ENCODE data around the gene RSPO3.

Gene RSPO3

GRCh38 chr6:127154509-127154908 lies 36.0 kb downstream of the RSPO3 start:
- no peaks in the 10 kb centered on the region for H3K4me1 ChIP-seq (ENCODE audit: control insufficient read depth, insufficient read depth, low read length)
- H3K27ac ChIP-seq (ENCODE audit: extremely low read depth, low read depth, low read length): no peak overlapping the region
- no peak overlapping the region for H3K4me3 ChIP-seq (ENCODE audit: low read depth, low read length)
- no peaks in the 10 kb centered on the region for H3K9me3 ChIP-seq (ENCODE audit: control insufficient read depth, insufficient read depth, low read depth, low read length)
- POLR2A ChIA-PET: no interaction called here
- TF ChIP-seq ZBTB1 (tag by site-specific recombination; IDR thresholded peaks at IDR 0.05): no peak
- TF ChIP-seq ZNF292 (tag by site-specific recombination; IDR thresholded peaks at IDR 0.05; ENCODE audit: borderline replicate concordance, low read depth): no peak
- TF ChIP-seq ZNF16 (tag by site-specific recombination; IDR thresholded peaks at IDR 0.05; ENCODE audit: low read depth): no peak
- no peak for TF ChIP-seq ZNF341 (tag by site-specific recombination; IDR thresholded peaks at IDR 0.05; ENCODE audit: low read depth)
- no peak for TF ChIP-seq ZBTB44 (tag by site-specific recombination; IDR thresholded peaks at IDR 0.05)
- TF ChIP-seq ZNF747 (tag by site-specific recombination; IDR thresholded peaks at IDR 0.05): no peak
- no peak for TF ChIP-seq ZNF394 (tag by site-specific recombination; IDR thresholded peaks at IDR 0.05; ENCODE audit: borderline replicate concordance)
- no peak for TF ChIP-seq ATF2 (tag by site-specific recombination; IDR thresholded peaks at IDR 0.05; ENCODE audit: low read depth)
- no peak for TF ChIP-seq ZNF239 (tag by site-specific recombination; IDR thresholded peaks at IDR 0.05)
- no peak for TF ChIP-seq ZNF571 (tag by site-specific recombination; IDR thresholded peaks at IDR 0.05)
- no peak for TF ChIP-seq ZNF132 (tag by site-specific recombination; IDR thresholded peaks at IDR 0.05; ENCODE audit: borderline replicate concordance)
- TF ChIP-seq MEIS1 (CRISPR knock-in tag; IDR thresholded peaks at IDR 0.05; ENCODE audit: borderline replicate concordance): no peak
- TF ChIP-seq ZNF692 (tag by site-specific recombination; IDR thresholded peaks at IDR 0.05): no peak
- TF ChIP-seq ZNF776 (tag by site-specific recombination; IDR thresholded peaks at IDR 0.05; ENCODE audit: borderline replicate concordance): no peak
- H3K36me3 ChIP-seq (ENCODE audit: control insufficient read depth in 2 of 2, insufficient read depth in 1 of 2, low read length in 2 of 2): no peaks in the 10 kb centered on the region
- CTCF ChIA-PET: interaction anchor here (0.8 kb wide), 1 partner anchor 34 kb away, joined by 4 read pairs; no protein-coding TSS in a partner anchor

GRCh38 chr6:127160484-127160883 lies 42.0 kb downstream of the RSPO3 start:
- no peak overlapping the region for H3K4me3 ChIP-seq (ENCODE audit: low read depth, low read length)
- no peaks in the 10 kb centered on the region for H3K4me1 ChIP-seq (ENCODE audit: control insufficient read depth, insufficient read depth, low read length)
- CTCF ChIA-PET: interaction anchor here (0.7 to 2.2 kb wide), 2 partner anchors 26 to 849 kb away, joined by 3 to 6 read pairs; no protein-coding TSS in a partner anchor
- no peak for TF ChIP-seq ZNF473 (tag by site-specific recombination; IDR thresholded peaks at IDR 0.05)
- TF ChIP-seq ZNF530 (tag by site-specific recombination; IDR thresholded peaks at IDR 0.05; ENCODE audit: low read depth): no peak
- TF ChIP-seq ZNF366 (tag by site-specific recombination; conservative IDR thresholded peaks at IDR 0.05): no peak
- TF ChIP-seq ZNF747 (tag by site-specific recombination; IDR thresholded peaks at IDR 0.05): no peak
- TF ChIP-seq ZBTB21 (tag by site-specific recombination; IDR thresholded peaks at IDR 0.05): no peak
- no peak for TF ChIP-seq ZNF701 (tag by site-specific recombination; IDR thresholded peaks at IDR 0.05)
- TF ChIP-seq ZNF416 (tag by site-specific recombination; IDR thresholded peaks at IDR 0.05): no peak
- TF ChIP-seq KLF1 (tag by site-specific recombination; IDR thresholded peaks at IDR 0.05): no peak
- TF ChIP-seq ZNF280D (tag by site-specific recombination; IDR thresholded peaks at IDR 0.05): no peak
- no peak for TF ChIP-seq MYNN (tag by site-specific recombination; IDR thresholded peaks at IDR 0.05; ENCODE audit: borderline replicate concordance)
- TF ChIP-seq MEIS1 (CRISPR knock-in tag; IDR thresholded peaks at IDR 0.05; ENCODE audit: borderline replicate concordance): no peak
- no peak for TF ChIP-seq ZNF654 (tag by site-specific recombination; IDR thresholded peaks at IDR 0.05; ENCODE audit: low read depth)
- TF ChIP-seq PBX3 (CRISPR knock-in tag; IDR thresholded peaks at IDR 0.05): no peak
- TF ChIP-seq ZNF221 (tag by site-specific recombination; IDR thresholded peaks at IDR 0.05; ENCODE audit: borderline replicate concordance): no peak
- POLR2A ChIA-PET: no interaction called here
- H3K36me3 ChIP-seq (ENCODE audit: control insufficient read depth in 2 of 2, insufficient read depth in 1 of 2, low read length in 2 of 2): no peaks in the 10 kb centered on the region
- H3K27ac ChIP-seq (ENCODE audit: extremely low read depth, low read depth, low read length): no peak overlapping the region
- no peaks in the 10 kb centered on the region for H3K9me3 ChIP-seq (ENCODE audit: control insufficient read depth, insufficient read depth, low read depth, low read length)

All from HEK293 (cell line).